Lower lobe of right lung (tissue), 2 donors: ENCODE data around the gene DAGLA. TPM values are rescaled to one million over a fixed set of nuclear protein-coding genes. Genes with fewer than 3 reads are reported as not detected.
A peak's percentile ranks its signal among the peaks of the same experiment; 100 is the strongest.

ENCODE experiments used
- ATAC-seq, 2 donors: fragments of 200-7000 bp; cut with Tn5 transposase; one replicate each; pipeline ENCODE4 v1.9.1; 2020 to 2022; ENCODE audit warnings: mild to moderate bottlenecking in 2 of 2, moderate library complexity in 2 of 2
- DNase-seq: peaks from one replicate; pipeline ENCODE4 v3.0.0-alpha.2; 2020
- H3K27ac ChIP-seq: fragments of 200-600 bp; one replicate; pipeline ENCODE4 v1.8.0; 2022
- H3K27me3 ChIP-seq: fragments of 200-600 bp; one replicate; pipeline ENCODE4 v1.8.0; 2022; ENCODE audit warnings: low read depth
- H3K36me3 ChIP-seq: fragments of 200-600 bp; one replicate; pipeline ENCODE4 v1.8.0; 2022; ENCODE audit warnings: mild to moderate bottlenecking
- H3K4me1 ChIP-seq: fragments of 200-600 bp; one replicate; pipeline ENCODE4 v1.8.0; 2022
- H3K4me3 ChIP-seq: fragments of 200-600 bp; one replicate; pipeline ENCODE4 v1.8.0; 2022; ENCODE audit warnings: mild to moderate bottlenecking
- H3K9me3 ChIP-seq: fragments of 200-600 bp; one replicate; pipeline ENCODE4 v1.8.0; 2022
- intact Hi-C: fragments of 100-400 bp; cut with DNase I; formaldehyde crosslinking; loops from one replicate; pipeline ENCODE4 v1.11.0; 2022
- total RNA-seq: library from RNA; stranded (reverse); fragmentation: NEBNext Ultra II Directional; extraction: Animal tissue kit (Norgen Biotek cat#: 25700); gene quantifications from one replicate; pipeline ENCODE4 v1.2.1, GENCODE V29; 2021
- TF ChIP-seq, protein P1 (sequence below): fragments of 200-600 bp; IDR thresholded peaks from one replicate; pipeline ENCODE4 v1.8.0; 2022; ENCODE audit warnings: antibody characterized with exemption, mild to moderate bottlenecking
- donor health status: DM: no; HTN: yes; CAD: no; lungs with severe emphysema.

The DAGLA gene
- total RNA-seq, 1 donor from 2014 or later, result 7.1 TPM

DNA sequence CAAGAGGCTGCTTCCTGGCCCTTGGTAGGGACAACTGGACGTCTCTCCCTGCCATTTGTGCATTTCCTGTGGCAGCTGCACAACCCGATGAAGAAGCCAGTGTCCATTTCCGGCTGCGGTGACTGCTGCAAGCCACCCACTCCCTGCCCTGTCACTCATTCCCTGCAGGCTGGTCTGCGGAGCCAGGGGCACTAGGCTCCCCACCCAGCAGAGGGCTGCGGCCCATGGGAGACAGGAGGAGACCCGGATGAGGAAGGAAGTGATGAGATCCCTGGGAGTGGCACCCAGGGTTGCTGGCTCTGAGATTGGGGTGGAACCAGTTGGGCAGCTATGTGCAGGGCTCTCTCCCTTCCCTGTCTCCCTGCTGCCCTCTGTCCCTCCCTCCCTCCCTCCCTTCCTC lies 62.2 kb downstream of the DAGLA start:
- Histone ChIP-seq H3K27ac (no peak overlapping the region), H3K4me3 (no peak overlapping the region), H3K36me3 (peaks cover 9% of the 10 kb centered on the region), H3K9me3 (no peaks in the 10 kb centered on the region), H3K27me3 (no peaks in the 10 kb centered on the region), H3K4me1 (peaks cover under 1% of the 10 kb centered on the region)
- intact Hi-C loops, result no loop called here
- DNase-seq (peak; percentile 79), ATAC-seq (peak; percentile 30 to 78)
- TF ChIP-seq, protein P1, sequence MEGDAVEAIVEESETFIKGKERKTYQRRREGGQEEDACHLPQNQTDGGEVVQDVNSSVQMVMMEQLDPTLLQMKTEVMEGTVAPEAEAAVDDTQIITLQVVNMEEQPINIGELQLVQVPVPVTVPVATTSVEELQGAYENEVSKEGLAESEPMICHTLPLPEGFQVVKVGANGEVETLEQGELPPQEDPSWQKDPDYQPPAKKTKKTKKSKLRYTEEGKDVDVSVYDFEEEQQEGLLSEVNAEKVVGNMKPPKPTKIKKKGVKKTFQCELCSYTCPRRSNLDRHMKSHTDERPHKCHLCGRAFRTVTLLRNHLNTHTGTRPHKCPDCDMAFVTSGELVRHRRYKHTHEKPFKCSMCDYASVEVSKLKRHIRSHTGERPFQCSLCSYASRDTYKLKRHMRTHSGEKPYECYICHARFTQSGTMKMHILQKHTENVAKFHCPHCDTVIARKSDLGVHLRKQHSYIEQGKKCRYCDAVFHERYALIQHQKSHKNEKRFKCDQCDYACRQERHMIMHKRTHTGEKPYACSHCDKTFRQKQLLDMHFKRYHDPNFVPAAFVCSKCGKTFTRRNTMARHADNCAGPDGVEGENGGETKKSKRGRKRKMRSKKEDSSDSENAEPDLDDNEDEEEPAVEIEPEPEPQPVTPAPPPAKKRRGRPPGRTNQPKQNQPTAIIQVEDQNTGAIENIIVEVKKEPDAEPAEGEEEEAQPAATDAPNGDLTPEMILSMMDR, result no peak

- ATAC-seq, result no peak
- intact Hi-C loops, result no loop called here
- H3K27ac ChIP-seq, result no peak overlapping the region
Observed at GRCh38 chr11:61743486-61744095, 63.4 kb downstream of the DAGLA start.

GRCh38 chr11:61744181-61744580 lies 64.0 kb downstream of the DAGLA start:
- no peak for DNase-seq
- TF ChIP-seq, protein P1, result no peak

More at GRCh38 chr11:61743486-61744095, 63.4 kb downstream of the DAGLA start:
- H3K27me3 ChIP-seq, result no peaks in the 10 kb centered on the region
- H3K4me3 ChIP-seq, result no peak overlapping the region
- TF ChIP-seq, protein P1, result no peak
- H3K4me1 ChIP-seq, result peaks cover 7% of the 10 kb centered on the region
- H3K9me3 ChIP-seq, result no peaks in the 10 kb centered on the region
- DNase-seq, result no peak
- H3K36me3 ChIP-seq, result peaks cover 4% of the 10 kb centered on the region

DNA sequence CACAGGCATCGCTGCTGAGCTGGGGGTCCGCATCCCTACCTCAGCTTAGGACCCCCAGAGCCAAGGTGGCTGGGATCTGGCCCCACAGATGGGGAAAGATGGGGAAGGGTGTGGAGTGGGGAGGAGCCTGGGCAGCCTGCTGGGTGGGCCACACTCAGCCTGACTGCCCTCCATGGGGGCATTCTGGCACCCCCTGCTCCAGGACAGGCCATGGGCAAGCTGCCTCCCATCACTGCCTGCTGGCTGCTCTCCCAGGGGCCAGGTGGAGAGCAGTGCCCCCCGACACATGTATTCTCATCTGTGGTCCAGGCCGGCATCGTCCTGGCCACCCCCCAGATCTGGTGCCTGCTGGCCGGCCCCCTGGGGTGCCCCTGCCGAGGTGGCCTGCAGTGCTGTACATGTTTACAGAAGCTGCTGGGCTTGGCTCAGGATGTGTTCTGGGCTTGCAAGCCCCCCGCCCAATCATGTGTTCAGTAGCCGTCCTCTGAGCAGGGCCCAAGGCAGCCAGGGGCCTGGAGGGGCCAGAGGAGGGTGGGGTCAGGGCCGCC lies 64.5 kb downstream of the DAGLA start:
- no peak for ATAC-seq
- Histone ChIP-seq H3K36me3 (peaks cover 4% of the 10 kb centered on the region), H3K4me3 (no peak overlapping the region), H3K4me1 (peaks cover 7% of the 10 kb centered on the region), H3K27me3 (peaks cover 8% of the 10 kb centered on the region), H3K9me3 (no peaks in the 10 kb centered on the region), H3K27ac (no peak overlapping the region)
- intact Hi-C loops, result no loop called here
- DNase-seq, result no peak
- TF ChIP-seq, protein P1, result no peak

More at GRCh38 chr11:61744181-61744580, 64.0 kb downstream of the DAGLA start:
- H3K27ac ChIP-seq, result no peak overlapping the region
- intact Hi-C loops, result no loop called here
- ATAC-seq, result no peak
- H3K4me1 ChIP-seq, result peaks cover 7% of the 10 kb centered on the region
- no peak overlapping the region for H3K4me3 ChIP-seq
- peaks cover 4% of the 10 kb centered on the region for H3K36me3 ChIP-seq
- peaks cover 6% of the 10 kb centered on the region for H3K27me3 ChIP-seq
- H3K9me3 ChIP-seq, result no peaks in the 10 kb centered on the region

DNA sequence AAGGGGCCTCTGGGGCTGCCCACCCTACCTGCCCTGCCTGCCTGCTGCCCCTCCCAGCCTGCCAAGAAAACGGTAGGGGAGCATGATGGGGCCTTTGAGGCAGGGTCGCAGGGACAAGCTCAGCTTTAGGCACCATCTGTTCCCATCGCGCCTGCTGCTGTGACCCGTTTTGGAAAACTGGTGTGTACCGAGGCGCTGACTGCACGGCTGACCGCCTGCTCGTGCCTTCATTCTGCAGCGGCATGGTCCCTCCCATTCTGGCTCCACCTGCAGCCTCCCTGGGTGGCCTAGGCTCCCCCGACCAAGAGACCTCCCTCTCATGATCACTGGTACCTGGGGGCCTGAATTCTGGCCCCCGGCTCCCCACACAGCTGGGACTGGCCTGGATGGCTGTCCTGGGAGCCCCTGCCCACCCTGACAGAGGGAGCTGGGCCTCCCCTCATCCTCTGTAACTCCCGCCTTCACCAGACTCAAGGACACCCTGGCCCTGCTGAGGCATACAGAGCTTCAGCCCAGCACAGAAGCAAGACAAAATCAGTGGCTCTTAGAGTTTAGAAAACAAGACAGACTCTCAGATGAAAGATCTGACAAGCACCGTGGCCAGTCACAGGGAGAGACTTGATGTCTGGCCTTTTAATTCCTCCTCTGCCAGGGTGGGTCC lies 65.7 kb downstream of the DAGLA start:
- Histone ChIP-seq H3K4me3 (no peak overlapping the region), H3K27ac (no peak overlapping the region), H3K9me3 (no peaks in the 10 kb centered on the region), H3K36me3 (peaks cover 4% of the 10 kb centered on the region), H3K27me3 (peaks cover 8% of the 10 kb centered on the region), H3K4me1 (peaks cover 7% of the 10 kb centered on the region)
- intact Hi-C loops, result no loop called here
- DNase-seq (no peak), ATAC-seq (no peak)
- TF ChIP-seq, protein P1, result no peak
